Central memory CD4-positive, alpha-beta T cell (primary cell): ENCODE data around the gene SLC16A8.
"Not testable (repeated sequence)": the region's sequence is repeated elsewhere in the genome, so short reads cannot be mapped to it uniquely, and the experiment has no call there.

ENCODE experiments used
- DNase-seq: peaks from one replicate; pipeline ENCODE4 v3.0.0; 2022

The SLC16A8 gene

GRCh38 chr22:38086001-38086845, 2.2 kb upstream of the SLC16A8 start:
- DNase-seq, result no peak

GRCh38 chr22:38085501-38085900, 1.5 kb upstream of the SLC16A8 start:
- DNase-seq, result no peak

- DNase-seq, result no peak
These were observed 1.1 kb upstream of the SLC16A8 start for GRCh38 chr22:38085056-38085455.

GRCh38 chr22:38082986-38083710, 836 bp downstream of the SLC16A8 start:
- DNase-seq, result no peak

- DNase-seq, result no peak
These were observed 1.8 kb downstream of the SLC16A8 start for GRCh38 chr22:38081941-38082828.

- DNase-seq, result no peak
These were observed 2.4 kb downstream of the SLC16A8 start for GRCh38 chr22:38081636-38081940.

- DNase-seq, result no peak
These were observed 2.9 kb downstream of the SLC16A8 start for GRCh38 chr22:38080850-38081635.

GRCh38 chr22:38080474-38080849, 3.5 kb downstream of the SLC16A8 start:
- no peak for DNase-seq

GRCh38 chr22:38079804-38080203, 4.2 kb downstream of the SLC16A8 start:
- no peak for DNase-seq

GRCh38 chr22:38079208-38079607, 4.8 kb downstream of the SLC16A8 start:
- not testable (repeated sequence) for DNase-seq

GRCh38 chr22:38078046-38078840, 5.7 kb downstream of the SLC16A8 start:
- DNase-seq, result no peak

- DNase-seq, result no peak
These were observed 6.4 kb downstream of the SLC16A8 start for GRCh38 chr22:38077595-38077994.

- no peak for DNase-seq
These were observed 6.9 kb downstream of the SLC16A8 start for GRCh38 chr22:38077096-38077495.

- DNase-seq, result no peak
These were observed 8.0 kb downstream of the SLC16A8 start for GRCh38 chr22:38075961-38076360.

GRCh38 chr22:38075105-38075825, 8.7 kb downstream of the SLC16A8 start:
- DNase-seq, result no peak

- DNase-seq, result no peak
These were observed 9.5 kb downstream of the SLC16A8 start for GRCh38 chr22:38074181-38075104.

GRCh38 chr22:38073150-38074130, 10.5 kb downstream of the SLC16A8 start:
- DNase-seq, result no peak
